HG03342 (cell line): Measurements from ENCODE around the gene PHKG1.
"Not testable (repeated sequence)": the region's sequence is repeated elsewhere in the genome, so short reads cannot be mapped to it uniquely, and the experiment has no call there.

Experiments
- ATAC-seq: cut with Tn5 transposase; IDR thresholded peaks from one replicate; pipeline ENCODE4 v1.9.1; 2021; ENCODE audit warnings: mild to moderate bottlenecking, moderate library complexity; ENCODE audit not compliant: unreplicated experiment

The PHKG1 gene

DNA sequence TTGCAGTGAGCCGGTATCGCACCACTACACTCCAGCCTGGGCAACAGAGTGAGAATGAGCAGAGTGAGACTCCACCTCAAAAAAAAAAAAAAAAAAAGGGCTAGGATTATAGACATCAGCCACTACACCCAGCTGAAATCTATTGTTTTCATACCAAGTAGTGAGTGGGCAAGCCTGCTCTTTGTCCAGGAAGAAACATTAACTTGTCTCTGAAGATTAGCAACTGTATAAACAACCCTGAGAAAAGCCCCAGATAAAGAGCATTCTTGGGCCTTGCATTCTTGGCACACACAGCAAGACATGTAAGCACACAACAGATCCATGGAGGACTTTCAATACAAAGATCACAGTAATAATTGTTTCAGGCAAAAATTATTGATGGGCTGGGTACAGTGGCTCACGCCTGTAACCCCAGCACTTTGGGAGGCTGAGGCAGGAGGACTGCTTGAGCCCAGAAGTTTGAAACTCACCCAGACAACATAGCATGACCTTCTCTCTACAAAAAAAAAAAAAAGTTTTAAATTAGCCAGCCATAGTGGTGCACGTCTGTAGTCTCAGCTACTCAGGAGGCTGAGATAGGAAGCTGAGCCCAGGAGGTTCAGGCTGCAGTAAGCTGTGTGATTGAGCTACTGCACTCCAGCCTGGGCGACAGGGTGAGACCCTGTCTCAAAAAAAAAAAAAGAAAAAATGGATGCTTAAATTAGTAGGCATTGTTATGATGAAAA, 45.9 kb downstream of the PHKG1 start:
- ATAC-seq = no peak

DNA sequence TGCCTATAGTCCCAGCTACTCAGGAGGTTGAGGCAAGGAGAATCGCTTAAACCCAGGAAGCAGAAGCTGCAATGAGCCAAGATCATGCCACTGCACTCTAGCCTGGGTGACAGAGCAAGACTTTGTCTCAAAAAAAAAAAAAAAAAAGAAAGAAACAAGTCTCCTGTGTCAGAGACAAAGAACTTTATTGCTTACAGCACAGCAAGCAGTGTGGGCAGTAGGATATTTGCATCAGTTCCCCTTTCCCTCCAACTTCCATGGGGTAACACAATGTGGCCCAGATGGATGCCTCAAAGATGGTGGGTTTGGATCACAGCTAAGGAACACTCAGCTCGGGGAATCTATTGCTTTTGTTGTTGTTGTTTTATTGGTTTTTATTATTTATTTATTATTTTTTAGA, 47.0 kb downstream of the PHKG1 start:
- ATAC-seq = not testable (repeated sequence)

DNA sequence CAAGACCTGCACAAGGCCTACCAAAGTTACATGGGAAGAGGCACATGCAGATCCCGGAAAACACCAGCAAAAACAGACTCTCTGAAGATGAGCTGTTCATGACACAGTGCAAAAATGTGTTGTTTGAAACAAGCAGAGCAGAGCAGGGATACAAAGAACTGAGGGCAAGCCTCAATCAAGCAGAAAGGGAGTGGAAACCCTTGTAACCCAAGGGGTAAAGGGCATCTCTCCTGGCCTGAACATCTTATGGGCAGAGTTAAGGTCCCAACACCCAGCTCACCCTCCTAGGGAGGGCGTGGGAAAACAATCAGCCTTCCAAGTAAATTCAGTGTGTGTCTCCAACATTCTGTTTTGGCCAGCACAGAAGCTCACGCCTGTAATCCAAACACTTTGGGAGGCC, 52.0 kb downstream of the PHKG1 start:
- no peak for ATAC-seq

DNA sequence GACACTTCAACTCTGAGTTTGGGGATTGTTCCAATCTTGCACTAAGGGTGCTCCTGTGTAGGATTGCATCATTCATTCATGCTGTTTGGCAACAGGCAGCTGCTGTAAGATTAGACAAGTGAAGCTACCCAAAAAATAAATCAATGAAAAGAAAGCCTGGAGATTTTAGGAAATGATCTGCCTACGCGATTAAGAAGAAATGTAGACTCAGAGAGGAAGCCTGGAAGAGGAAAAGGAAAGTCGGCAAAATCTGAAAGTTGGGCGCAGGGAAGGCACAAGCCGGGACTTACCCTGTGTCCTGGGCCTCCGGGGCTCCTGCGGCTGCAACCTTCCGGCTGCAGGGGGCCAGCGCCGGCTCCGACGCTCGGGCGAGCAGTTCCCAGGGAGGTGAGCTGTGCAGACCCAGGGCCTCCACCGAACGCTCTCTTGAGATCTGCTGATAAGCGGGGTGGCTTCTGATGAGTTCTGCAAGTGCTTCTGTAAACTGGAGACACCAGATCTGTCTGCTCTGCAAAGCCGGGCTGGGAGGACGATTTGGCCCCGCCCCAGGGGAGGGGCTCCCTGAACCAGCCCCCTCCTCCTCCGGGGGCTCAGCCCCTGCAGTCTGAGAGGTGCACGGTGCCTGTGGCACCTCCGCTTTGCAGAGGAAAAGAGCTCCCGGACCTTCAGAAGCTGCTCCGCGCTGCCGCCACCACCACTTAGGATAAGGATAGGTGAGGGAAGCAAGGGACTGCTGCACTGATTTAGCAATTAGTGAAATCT, 58.9 kb downstream of the PHKG1 start:
- peak; percentile 94 for ATAC-seq

DNA sequence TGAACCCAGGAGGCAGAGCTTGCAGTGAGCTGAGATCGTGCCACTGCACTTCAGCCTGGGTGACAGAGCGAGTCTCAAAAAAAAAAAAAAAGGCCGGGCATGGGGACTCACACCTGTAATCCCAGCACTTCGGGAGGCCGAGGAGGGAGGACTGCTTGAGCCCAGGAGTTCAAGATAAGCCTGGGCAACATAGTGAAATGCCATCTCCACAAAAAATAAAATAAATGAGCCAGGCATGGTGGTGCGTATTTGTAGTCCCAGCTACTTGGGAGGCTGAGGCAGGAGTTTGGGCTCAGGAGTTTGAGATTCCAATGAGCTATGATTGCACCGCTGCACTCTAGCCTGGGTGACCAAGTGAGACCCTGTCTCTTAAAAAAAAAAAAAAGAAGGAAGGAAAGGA, 60.2 kb downstream of the PHKG1 start:
- ATAC-seq = not testable (repeated sequence)

DNA sequence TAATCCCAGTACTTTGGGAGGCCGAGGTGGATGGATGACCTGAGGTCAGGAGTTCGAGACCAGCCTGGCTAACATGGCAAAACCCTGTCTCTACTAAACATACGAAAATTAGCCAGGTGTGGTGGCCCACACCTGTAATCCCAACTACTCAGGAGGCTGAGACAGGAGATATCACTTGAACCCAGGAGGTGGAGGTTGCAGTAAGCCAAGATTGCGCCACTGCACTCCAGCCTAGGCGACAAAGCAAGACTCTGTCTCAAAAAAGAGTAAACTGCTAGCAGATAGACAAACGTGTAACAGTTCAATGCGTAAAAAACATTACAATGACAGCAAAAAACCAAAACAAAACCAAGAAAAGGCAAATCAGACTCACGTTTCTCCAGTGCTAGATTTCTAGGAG, 61.2 kb downstream of the PHKG1 start:
- not testable (repeated sequence) for ATAC-seq

DNA sequence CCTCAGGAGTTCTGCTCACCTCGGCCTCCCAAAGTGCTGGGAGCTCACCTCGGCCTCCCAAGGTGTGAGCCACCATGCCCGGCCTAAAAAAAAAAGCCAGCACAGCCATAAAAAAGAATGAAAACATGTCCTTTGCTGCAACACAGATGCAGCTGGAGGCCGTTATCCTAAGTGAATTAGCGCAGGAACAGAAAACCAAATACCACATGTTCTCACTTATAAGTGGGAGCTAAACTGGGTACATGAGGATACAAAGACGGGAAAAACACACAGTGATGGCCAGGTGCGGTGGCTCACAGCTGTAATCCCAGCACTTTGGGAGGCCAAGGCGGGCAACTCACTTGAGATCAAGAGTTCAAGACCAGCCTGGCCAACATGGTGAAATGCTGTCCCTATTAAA, 62.4 kb downstream of the PHKG1 start:
- ATAC-seq = no peak
